Measurements from ENCODE around the gene IQCK.

Gene IQCK

DNA sequence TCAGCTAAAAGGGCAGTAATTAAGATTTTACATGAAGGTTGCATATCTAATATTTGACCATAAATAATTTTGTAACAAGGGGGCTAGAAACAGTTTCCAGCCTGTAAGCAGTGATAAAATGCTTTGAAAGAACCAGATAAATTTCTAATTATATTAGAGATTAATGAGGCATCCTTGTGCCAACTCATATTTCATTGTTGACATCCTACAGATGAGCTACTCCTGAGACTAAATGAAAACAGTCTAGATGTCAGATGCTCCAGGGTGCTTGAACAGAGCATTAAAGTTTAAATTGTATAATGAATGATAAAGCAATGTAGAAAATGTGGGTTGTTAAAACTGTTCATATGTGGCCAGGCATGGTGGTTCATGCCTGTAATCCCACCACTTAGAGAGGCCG, 23.3 kb downstream of the IQCK start:
- Histone ChIP-seq H3K27me3 (no peaks in the 10 kb centered on the region), H3K36me3 (peaks cover 0 to 17% (median 0%) of the 10 kb centered on the region in 3 donors), H3K9me3 (no peaks in the 10 kb centered on the region), H3K4me3 (no peak overlapping the region), H3K27ac (no peak overlapping the region), H3K4me1 (no peaks in the 10 kb centered on the region)
- no peak for DNase-seq
- intact Hi-C loops (cut with DNase I; ENCODE audit: low total_unique reads), result no loop called here
- TF ChIP-seq, protein P1, sequence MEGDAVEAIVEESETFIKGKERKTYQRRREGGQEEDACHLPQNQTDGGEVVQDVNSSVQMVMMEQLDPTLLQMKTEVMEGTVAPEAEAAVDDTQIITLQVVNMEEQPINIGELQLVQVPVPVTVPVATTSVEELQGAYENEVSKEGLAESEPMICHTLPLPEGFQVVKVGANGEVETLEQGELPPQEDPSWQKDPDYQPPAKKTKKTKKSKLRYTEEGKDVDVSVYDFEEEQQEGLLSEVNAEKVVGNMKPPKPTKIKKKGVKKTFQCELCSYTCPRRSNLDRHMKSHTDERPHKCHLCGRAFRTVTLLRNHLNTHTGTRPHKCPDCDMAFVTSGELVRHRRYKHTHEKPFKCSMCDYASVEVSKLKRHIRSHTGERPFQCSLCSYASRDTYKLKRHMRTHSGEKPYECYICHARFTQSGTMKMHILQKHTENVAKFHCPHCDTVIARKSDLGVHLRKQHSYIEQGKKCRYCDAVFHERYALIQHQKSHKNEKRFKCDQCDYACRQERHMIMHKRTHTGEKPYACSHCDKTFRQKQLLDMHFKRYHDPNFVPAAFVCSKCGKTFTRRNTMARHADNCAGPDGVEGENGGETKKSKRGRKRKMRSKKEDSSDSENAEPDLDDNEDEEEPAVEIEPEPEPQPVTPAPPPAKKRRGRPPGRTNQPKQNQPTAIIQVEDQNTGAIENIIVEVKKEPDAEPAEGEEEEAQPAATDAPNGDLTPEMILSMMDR (IDR thresholded peaks at IDR 0.05), result no peak

- intact Hi-C loops (cut with DNase I; ENCODE audit: low total_unique reads), result no loop called here
- Histone ChIP-seq H3K27ac (no peak overlapping the region), H3K36me3 (peaks cover 0 to 8% (median 0%) of the 10 kb centered on the region in 3 donors), H3K27me3 (no peaks in the 10 kb centered on the region), H3K4me1 (no peaks in the 10 kb centered on the region), H3K9me3 (no peaks in the 10 kb centered on the region), H3K4me3 (no peak overlapping the region)
- DNase-seq, result no peak
- TF ChIP-seq, protein P1 (IDR thresholded peaks at IDR 0.05), result no peak
Observed at GRCh38 chr16:19743816-19744159, 25.7 kb downstream of the IQCK start.

- no peaks in the 10 kb centered on the region for H3K9me3 ChIP-seq
- H3K27me3 ChIP-seq, result no peaks in the 10 kb centered on the region
- DNase-seq, result no peak
- no peak overlapping the region for H3K27ac ChIP-seq
- H3K36me3 ChIP-seq, result peaks cover 0 to 2% (median 0%) of the 10 kb centered on the region in 3 donors
- TF ChIP-seq, protein P1 (IDR thresholded peaks at IDR 0.05), result no peak
- no peak overlapping the region for H3K4me3 ChIP-seq
- H3K4me1 ChIP-seq, result no peaks in the 10 kb centered on the region
- intact Hi-C loops (cut with DNase I; ENCODE audit: low total_unique reads), result no loop called here
Observed at GRCh38 chr16:19744670-19745069, 26.6 kb downstream of the IQCK start.

- H3K36me3 ChIP-seq, result no peaks in the 10 kb centered on the region
- no peaks in the 10 kb centered on the region for H3K4me1 ChIP-seq
- TF ChIP-seq, protein P1 (IDR thresholded peaks at IDR 0.05), result no peak
- no peak for DNase-seq
- intact Hi-C loops (cut with DNase I; ENCODE audit: low total_unique reads), result no loop called here
- H3K4me3 ChIP-seq, result no peak overlapping the region
- no peaks in the 10 kb centered on the region for H3K27me3 ChIP-seq
- no peak overlapping the region for H3K27ac ChIP-seq
- no peaks in the 10 kb centered on the region for H3K9me3 ChIP-seq
Observed at GRCh38 chr16:19745286-19746010, 27.4 kb downstream of the IQCK start.

- intact Hi-C loops (cut with DNase I; ENCODE audit: low total_unique reads), result no loop called here
- H3K27ac ChIP-seq, result no peak overlapping the region
- TF ChIP-seq, protein P1 (IDR thresholded peaks at IDR 0.05), result no peak
- H3K9me3 ChIP-seq, result no peaks in the 10 kb centered on the region
- DNase-seq, result no peak
- no peaks in the 10 kb centered on the region for H3K36me3 ChIP-seq
- H3K4me1 ChIP-seq, result no peaks in the 10 kb centered on the region
- H3K4me3 ChIP-seq, result no peak overlapping the region
- no peaks in the 10 kb centered on the region for H3K27me3 ChIP-seq
Observed at GRCh38 chr16:19746561-19746960, 28.5 kb downstream of the IQCK start.
